AG04450 (cell line): ENCODE measurements around the gene SHOX. TPM values are rescaled to one million over a fixed set of nuclear protein-coding genes. Genes with fewer than 3 reads are reported as not detected.

Experiments
- CTCF ChIA-PET: fragments of 300-600, 350-600 bp; formaldehyde crosslinking; extraction: SDS; loops from one replicate; lab custom pipeline; 2022; ENCODE audit warnings: antibody characterized with exemption, inconsistent platforms; lab: Charles Lee
- POLR2A ChIA-PET: fragments of 350-600 bp; formaldehyde crosslinking; extraction: SDS; loops from one replicate; lab custom pipeline; 2021; ENCODE audit warnings: antibody characterized with exemption, inconsistent platforms; lab: Yijun Ruan, JAX
- DNase-seq: peaks from one replicate; pipeline ENCODE4 v3.0.0-alpha.2; 2011; ENCODE audit warnings: low read depth, low spot score
- H3K27ac ChIP-seq: one replicate; pipeline ENCODE4 v1.5.1; 2012; ENCODE audit warnings: low read depth, low read length, control low read depth
- H3K27me3 ChIP-seq: one replicate; pipeline ENCODE4 v1.6.0; 2012; ENCODE audit warnings: low read length; ENCODE audit not compliant: control insufficient read depth, insufficient read depth
- H3K4me3 ChIP-seq: 2 replicates; pipeline ENCODE4 v1.5.1; 2011; ENCODE audit warnings: mild to moderate bottlenecking, low read depth, low read length, control low read depth
- H3K9me3 ChIP-seq: 2 replicates; pipeline ENCODE4 v1.5.1; 2012; ENCODE audit warnings: low read length; ENCODE audit not compliant: control insufficient read depth, insufficient read depth
- CTCF ChIP-seq: IDR thresholded peaks from 2 replicates; pipeline ENCODE4 v1.5.1; 2011; ENCODE audit warnings: low read depth, low read length, control low read depth, inconsistent platforms
- polyA plus RNA-seq: library from polyadenylated mRNA; depleted of rRNA; stranded (reverse); fragments of >200 nt; gene quantifications from 2 replicates; pipeline ENCODE4 v1.2.3, GENCODE V29; 2011; rRNA removed

The SHOX gene
- polyA plus RNA-seq, 1 experiment = not detected

DNA sequence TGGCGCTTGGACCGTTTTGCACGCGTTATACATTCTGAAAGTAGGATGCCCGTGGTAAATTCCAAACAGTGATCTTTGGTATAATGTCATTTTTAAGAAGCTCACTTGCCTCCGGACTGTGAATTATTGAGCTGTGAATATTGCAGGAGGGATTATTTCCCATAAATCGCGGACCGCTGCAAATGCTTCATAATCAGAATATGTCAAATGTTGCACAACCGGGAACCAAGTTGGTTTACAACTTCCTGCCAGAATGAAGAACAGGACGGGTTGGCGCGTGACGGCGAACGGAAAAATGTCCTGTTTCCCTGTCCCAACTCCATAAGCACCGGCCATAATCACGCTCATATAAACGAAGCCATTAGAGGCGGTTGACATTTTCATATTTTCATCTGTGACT lies 67.6 kb downstream of the SHOX start:
- ChIA-PET POLR2A (no interaction called here), CTCF (no interaction called here)
- Histone ChIP-seq H3K27me3 (no peaks in the 10 kb centered on the region), H3K4me3 (no peak overlapping the region), H3K9me3 (peaks cover 66% of the 10 kb centered on the region), H3K27ac (no peak overlapping the region)
- DNase-seq = no peak
- no peak for TF ChIP-seq CTCF

GRCh38 chrX:700936-701335 lies 70.3 kb downstream of the SHOX start:
- H3K4me3 ChIP-seq = no peak overlapping the region
- DNase-seq = no peak
- ChIA-PET CTCF (no interaction called here), POLR2A (no interaction called here)
- H3K27ac ChIP-seq = no peak overlapping the region
- no peaks in the 10 kb centered on the region for H3K27me3 ChIP-seq
- no peak for TF ChIP-seq CTCF
- peaks cover 57% of the 10 kb centered on the region for H3K9me3 ChIP-seq

GRCh38 chrX:701673-702072 lies 71.1 kb downstream of the SHOX start:
- TF ChIP-seq CTCF = no peak
- CTCF ChIA-PET = no interaction called here
- Histone ChIP-seq H3K27me3 (no peaks in the 10 kb centered on the region), H3K4me3 (no peak overlapping the region), H3K9me3 (peaks cover 54% of the 10 kb centered on the region), H3K27ac (no peak overlapping the region)
- POLR2A ChIA-PET = no interaction called here
- DNase-seq = no peak

DNA sequence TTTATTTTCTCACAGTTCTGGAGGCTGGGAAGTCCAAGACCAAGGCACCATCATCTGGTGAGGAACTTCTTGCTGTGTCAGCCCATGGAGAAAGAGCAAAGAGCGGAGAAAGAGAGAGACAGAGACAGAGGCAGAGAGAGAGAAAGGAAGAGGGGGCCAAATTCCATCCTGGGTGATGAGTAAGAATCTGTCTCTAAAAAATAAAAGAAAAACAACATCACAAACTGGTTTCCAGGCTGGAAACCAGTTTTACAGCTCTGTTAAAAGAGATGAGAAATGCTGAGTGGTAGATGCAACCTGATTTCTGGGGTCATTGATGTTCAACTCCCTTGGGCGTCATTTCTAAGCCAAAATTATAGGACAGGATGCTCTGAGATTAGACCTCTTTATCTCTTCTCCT lies 72.9 kb downstream of the SHOX start:
- no peak for DNase-seq
- no peak for TF ChIP-seq CTCF
- ChIA-PET POLR2A (no interaction called here), CTCF (no interaction called here)
- peaks cover 47% of the 10 kb centered on the region for H3K9me3 ChIP-seq
- no peak overlapping the region for H3K4me3 ChIP-seq
- H3K27ac ChIP-seq = no peak overlapping the region
- no peaks in the 10 kb centered on the region for H3K27me3 ChIP-seq

GRCh38 chrX:703866-704265 lies 73.3 kb downstream of the SHOX start:
- DNase-seq = no peak
- Histone ChIP-seq H3K27me3 (no peaks in the 10 kb centered on the region), H3K27ac (no peak overlapping the region), H3K9me3 (peaks cover 43% of the 10 kb centered on the region), H3K4me3 (no peak overlapping the region)
- ChIA-PET POLR2A (no interaction called here), CTCF (no interaction called here)
- no peak for TF ChIP-seq CTCF

Other genes with a start within 250 kb of the SHOX start
- gene PPP2R3B, start 243.9 kb upstream of the SHOX start, polyA plus RNA-seq = 4.8 and 5.5 TPM in 2 replicates